ENCODE results near the gene COMMD1. TPM values are rescaled to one million over a fixed set of nuclear protein-coding genes. Genes with fewer than 3 reads are reported as not detected.

Gene COMMD1
- total RNA-seq, 2 donors from 2014 or later, result 20.4 to 37.0 TPM

Other genes with a start within 250 kb of the COMMD1 start
- gene FAM161A, start 51.6 kb upstream of the COMMD1 start, total RNA-seq, result 10 to 100 TPM; 10.3 to 11.0 TPM
- 100 to 1,000 TPM; 314 to 331 TPM for gene CCT4, start 17.0 kb upstream of the COMMD1 start, total RNA-seq

Data from activated naive CD4-positive, alpha-beta T cell treated with anti-CD3 and anti-CD28 coated beads, Interleukin-2, amount 50 U/mL, for 72 hours (primary cell).